Liver (tissue), 9 donors: Measurements from ENCODE around the gene WNK2. TPM values are rescaled to one million over a fixed set of nuclear protein-coding genes. Genes with fewer than 3 reads are reported as not detected.

ENCODE experiments used
- DNase-seq: peaks from one replicate; pipeline ENCODE4 v3.0.0-alpha.2; 2017; ENCODE audit warnings: low spot score
- H3K27ac ChIP-seq, 2 donors: one replicate each; pipeline ENCODE4 v1.7.0; 2013; ENCODE audit warnings: inconsistent platforms in 2 of 2, low read length in 2 of 2, control low read depth in 1 of 2, low read depth in 1 of 2, mild to moderate bottlenecking in 1 of 2
- H3K27me3 ChIP-seq, 4 donors: one replicate each; pipeline versions ENCODE4 v1.6.1 to v1.7.0; 2013; ENCODE audit warnings: low read length in 3 of 4, inconsistent platforms in 1 of 4, mild to moderate bottlenecking in 1 of 4, moderate library complexity in 1 of 4; ENCODE audit not compliant: control insufficient read depth in 4 of 4, insufficient read depth in 4 of 4
- H3K36me3 ChIP-seq, 4 donors: one replicate each; pipeline versions ENCODE4 v1.6.1 to v1.7.0; 2013; ENCODE audit warnings: low read length in 3 of 4, mild to moderate bottlenecking in 3 of 4, low read depth in 1 of 4, moderate library complexity in 1 of 4; ENCODE audit not compliant: control insufficient read depth in 4 of 4, insufficient read depth in 3 of 4
- H3K4me1 ChIP-seq, 4 donors: one replicate each; pipeline versions ENCODE4 v1.6.1 to v1.7.0; 2013; ENCODE audit warnings: low read length in 3 of 4, mild to moderate bottlenecking in 3 of 4, moderate library complexity in 1 of 4; ENCODE audit not compliant: control insufficient read depth in 4 of 4, insufficient read depth in 4 of 4
- H3K4me3 ChIP-seq, 3 donors: one replicate each; pipeline versions ENCODE4 v1.6.1 to v1.7.0; 2013; ENCODE audit warnings: low read length in 3 of 3, control low read depth in 1 of 3, low read depth in 1 of 3, mild to moderate bottlenecking in 1 of 3
- H3K9ac ChIP-seq, 2 donors: one replicate each; pipeline ENCODE4 v1.7.0; 2013; ENCODE audit warnings: low read length in 2 of 2, mild to moderate bottlenecking in 2 of 2, moderate library complexity in 2 of 2, control low read depth in 1 of 2, low read depth in 1 of 2
- H3K9me3 ChIP-seq, 4 donors: one replicate each; pipeline versions ENCODE4 v1.6.1 to v1.7.0; 2013; ENCODE audit warnings: low read length in 3 of 4; ENCODE audit not compliant: control insufficient read depth in 4 of 4
- CTCF ChIP-seq: fragments of 150-350 bp; IDR thresholded peaks from 2 replicates; pipeline ENCODE4 v1.5.1; 2017; ENCODE audit warnings: improper control_type of control experiment, low read depth, low read length; ENCODE audit not compliant: missing input control
- EGR1 ChIP-seq, 2 donors: IDR thresholded peaks; 2 replicates each; pipeline ENCODE4 v1.6.1; 2016 to 2018; ENCODE audit warnings: antibody characterized with exemption in 2 of 2, low read depth in 2 of 2
- FOXA1 ChIP-seq: IDR thresholded peaks from 2 replicates; pipeline ENCODE4 v1.6.1; 2016; ENCODE audit warnings: antibody characterized with exemption
- FOXA2 ChIP-seq: IDR thresholded peaks from 2 replicates; pipeline ENCODE4 v1.6.1; 2016; ENCODE audit warnings: antibody characterized with exemption
- GABPA ChIP-seq, 2 donors: IDR thresholded peaks in 1 of 2; conservative IDR thresholded peaks in 1 of 2; 2 replicates each; pipeline ENCODE4 v1.6.1; 2016; ENCODE audit warnings: antibody characterized with exemption in 2 of 2, mild to moderate bottlenecking in 1 of 2, moderate library complexity in 1 of 2
- HNF4A ChIP-seq, 2 donors: conservative IDR thresholded peaks; 2 replicates each; pipeline ENCODE4 v1.6.1; 2016; ENCODE audit warnings: antibody characterized with exemption in 2 of 2, mild to moderate bottlenecking in 2 of 2
- HNF4G ChIP-seq: IDR thresholded peaks from 2 replicates; pipeline ENCODE4 v1.6.1; 2016; ENCODE audit warnings: antibody characterized with exemption
- JUND ChIP-seq, 2 donors: IDR thresholded peaks; 2 replicates each; pipeline ENCODE4 v1.6.1; 2016; ENCODE audit warnings: antibody characterized with exemption in 2 of 2
- NR2F2 ChIP-seq: IDR thresholded peaks from 2 replicates; pipeline ENCODE4 v1.6.1; 2016; ENCODE audit warnings: antibody characterized with exemption
- RAD21 ChIP-seq, 2 donors: IDR thresholded peaks; 2 replicates each; pipeline ENCODE4 v1.6.1; 2016; ENCODE audit warnings: antibody characterized with exemption in 2 of 2, mild to moderate bottlenecking in 2 of 2
- REST ChIP-seq: IDR thresholded peaks from 2 replicates; pipeline ENCODE4 v1.6.1; 2016; ENCODE audit warnings: antibody characterized with exemption, mild to moderate bottlenecking
- RXRA ChIP-seq, 2 donors: IDR thresholded peaks; 2 replicates each; pipeline ENCODE4 v1.6.1; 2017 to 2018; ENCODE audit warnings: antibody characterized with exemption in 2 of 2, mild to moderate bottlenecking in 1 of 2
- SP1 ChIP-seq: IDR thresholded peaks from 2 replicates; pipeline ENCODE4 v1.6.1; 2018; ENCODE audit warnings: antibody characterized with exemption, mild to moderate bottlenecking
- TAF1 ChIP-seq: conservative IDR thresholded peaks from 2 replicates; pipeline ENCODE4 v1.6.1; 2016; ENCODE audit warnings: antibody characterized with exemption, mild to moderate bottlenecking
- YY1 ChIP-seq: IDR thresholded peaks from 2 replicates; pipeline ENCODE4 v1.6.1; 2016; ENCODE audit warnings: antibody characterized with exemption, mild to moderate bottlenecking
- ZBTB33 ChIP-seq: IDR thresholded peaks from 2 replicates; pipeline ENCODE4 v1.6.1; 2016; ENCODE audit warnings: antibody characterized with exemption
- WGBS: extraction: QIAGEN DNeasy Blood & Tissue Kit; methylation state at CpG from one replicate; pipeline ENCODE4 v1.1.7; 2013; 5-methylcytosine and 5-hydroxymethylcytosine counted together
- polyA plus RNA-seq, 2 donors: library from polyadenylated mRNA; stranded (reverse) in 1 of 2; unstranded in 1 of 2; fragments of 200-250 nt in 1 of 2; fragments of >200 nt in 1 of 2; fragmentation: Nextera tagmentation in 1 of 2; extraction: Ambion mirVana in 1 of 2; gene quantifications; one replicate each; pipeline versions ENCODE4 v1.2.1 to v1.2.3, GENCODE V29; 2013 to 2015
- total RNA-seq, 2 donors: library from RNA; depleted of rRNA; stranded (reverse); fragments of >200 nt; gene quantifications; one replicate each; pipeline ENCODE4 v1.2.3, GENCODE V29; 2014
- TF ChIP-seq, protein P1 (sequence below): IDR thresholded peaks from 2 replicates; pipeline ENCODE4 v1.6.1; 2016; ENCODE audit warnings: antibody characterized with exemption
- TF ChIP-seq, protein P2 (sequence below): IDR thresholded peaks from 2 replicates; pipeline ENCODE4 v1.6.1; 2016; ENCODE audit warnings: antibody characterized with exemption
- donor health status: healthy.
- donor health status: healthy.
- donor health status: healthy.
- donor health status: healthy.
- donor health status: healthy.

WNK2 gene
- total and polyA plus RNA-seq, 4 donors, result 0.65 to 4.4 (median 1.7) TPM

DNA sequence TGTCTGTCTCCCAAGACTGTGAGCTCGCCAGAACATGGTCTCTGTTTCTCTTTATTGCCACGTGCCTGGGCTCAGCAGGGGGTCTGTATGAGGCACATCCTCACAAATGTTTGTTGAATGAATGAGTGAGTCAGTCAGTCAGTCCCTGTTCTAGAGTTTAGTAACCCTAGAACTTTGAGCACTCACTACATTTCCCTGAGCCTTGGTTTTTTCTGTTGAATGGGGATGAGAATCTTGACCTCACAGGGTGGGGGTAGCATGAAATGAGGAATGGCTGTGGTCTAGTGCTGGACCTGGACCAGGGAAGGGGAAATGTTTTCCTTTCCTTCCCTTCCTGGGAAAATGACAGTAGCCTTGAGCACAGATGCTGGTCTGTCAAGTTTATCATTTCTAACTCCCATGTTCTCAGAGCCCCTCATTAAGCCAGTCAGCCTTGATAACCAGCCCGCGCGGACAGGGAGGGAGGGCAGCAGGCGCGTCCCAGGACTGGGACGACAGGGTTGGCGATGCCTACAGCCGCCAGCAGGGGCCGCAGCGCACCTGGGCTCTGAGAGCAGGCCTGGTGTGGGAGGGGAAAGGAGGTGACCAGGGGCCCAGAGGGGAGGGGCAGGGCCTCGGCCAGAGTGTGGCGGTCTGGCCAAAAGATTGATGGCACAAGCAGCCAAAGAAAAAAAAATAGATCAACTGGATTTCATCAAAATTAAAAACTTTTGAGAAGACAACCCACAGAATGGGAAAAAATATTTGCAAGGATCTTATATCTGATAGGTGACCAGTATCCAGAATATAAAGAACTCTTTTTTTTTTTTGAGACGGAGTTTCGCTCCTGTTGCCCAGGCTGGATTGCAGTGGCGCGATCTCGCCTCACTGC, 24.1 kb upstream of the WNK2 start:
- H3K9me3 ChIP-seq, result no peaks in the 10 kb centered on the region
- H3K4me1 ChIP-seq, result peaks cover 0 to 8% (median 0%) of the 10 kb centered on the region in 4 donors
- H3K27ac ChIP-seq, result no peak overlapping the region
- DNase-seq, result peak; percentile 85
- no peak overlapping the region for H3K4me3 ChIP-seq
- no peaks in the 10 kb centered on the region for H3K36me3 ChIP-seq
- 23% methylated on average over 19 of the region's 19 CpGs for WGBS
- H3K27me3 ChIP-seq, result no peaks in the 10 kb centered on the region
- TF ChIP-seq ZBTB33 (no peak), CTCF (peak; percentile 95), HNF4A (conservative IDR thresholded peaks at IDR 0.05) (no peak), GABPA (IDR thresholded peaks at IDR 0.05 in 1 of 2, conservative IDR thresholded peaks at IDR 0.05 in 1 of 2) (no peak), FOXA2 (no peak), TAF1 (no peak), FOXA1 (no peak), RXRA (IDR thresholded peaks at IDR 0.05) (peak in 1 of 2 donors; percentile 44), JUND (IDR thresholded peaks at IDR 0.05) (no peak), EGR1 (IDR thresholded peaks at IDR 0.05; ENCODE audit: low read depth in 2 of 2) (no peak), HNF4G (no peak), SP1 (no peak), REST (no peak), NR2F2 (no peak), RAD21 (IDR thresholded peaks at IDR 0.05) (peak; percentile 96 to 99), YY1 (no peak)
- TF ChIP-seq, protein P1, sequence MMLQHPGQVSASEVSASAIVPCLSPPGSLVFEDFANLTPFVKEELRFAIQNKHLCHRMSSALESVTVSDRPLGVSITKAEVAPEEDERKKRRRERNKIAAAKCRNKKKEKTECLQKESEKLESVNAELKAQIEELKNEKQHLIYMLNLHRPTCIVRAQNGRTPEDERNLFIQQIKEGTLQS, result no peak
- TF ChIP-seq, protein P2, sequence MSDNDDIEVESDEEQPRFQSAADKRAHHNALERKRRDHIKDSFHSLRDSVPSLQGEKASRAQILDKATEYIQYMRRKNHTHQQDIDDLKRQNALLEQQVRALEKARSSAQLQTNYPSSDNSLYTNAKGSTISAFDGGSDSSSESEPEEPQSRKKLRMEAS, result no peak
- H3K9ac ChIP-seq, result no peak overlapping the region
